ENCODE data around the gene MACROD2. TPM values are rescaled to one million over a fixed set of nuclear protein-coding genes. Genes with fewer than 3 reads are reported as not detected.
A peak's percentile ranks its signal among the peaks of the same experiment; 100 is the strongest.
"Not testable (repeated sequence)": the region's sequence is repeated elsewhere in the genome, so short reads cannot be mapped to it uniquely, and the experiment has no call there.

MACROD2 gene
- total and polyA plus RNA-seq, 8 donors = 0.78 to 31.3 (median 10.9) TPM; not detected in 1

DNA sequence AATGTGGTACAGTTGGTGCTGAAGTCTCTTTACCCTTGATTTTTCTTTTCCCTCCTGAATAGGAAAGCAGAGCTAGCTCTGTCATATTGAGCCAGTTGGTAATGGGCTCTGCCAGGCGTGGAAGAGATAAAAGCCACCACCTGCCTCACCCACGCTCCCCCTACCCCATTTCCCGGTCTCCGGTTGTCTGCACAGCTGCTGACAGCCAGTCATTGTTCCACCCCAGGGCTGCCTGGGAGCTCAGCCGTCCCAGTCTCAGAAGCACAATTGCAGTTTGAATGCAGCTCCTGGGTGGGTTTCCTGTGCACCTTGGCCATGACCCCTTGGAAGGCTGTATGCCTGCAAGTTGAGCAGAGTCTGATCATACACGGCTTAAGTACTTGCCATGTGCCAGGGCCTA, 1017.2 kb downstream of the MACROD2 start:
- no peak overlapping the region for H3K4me3 ChIP-seq
- peak in 1 of 2 donors; percentile 27 for DNase-seq
- H3K27me3 ChIP-seq = no peaks in the 10 kb centered on the region
- no peaks in the 10 kb centered on the region for H3K9me3 ChIP-seq
- no peaks in the 10 kb centered on the region for H3K36me3 ChIP-seq
- intact Hi-C loops (cut with DNase I; ENCODE audit: low total_unique reads) = no loop called here
- peaks cover 0 to 8% (median 2%) of the 10 kb centered on the region in 4 donors for H3K4me1 ChIP-seq
- no peak overlapping the region for H3K27ac ChIP-seq
- TF ChIP-seq POLR2AphosphoS5 (IDR thresholded peaks at IDR 0.05) (no peak), EP300 (IDR thresholded peaks at IDR 0.05) (no peak), POLR2A (IDR thresholded peaks at IDR 0.05) (no peak)
- TF ChIP-seq, protein P1, sequence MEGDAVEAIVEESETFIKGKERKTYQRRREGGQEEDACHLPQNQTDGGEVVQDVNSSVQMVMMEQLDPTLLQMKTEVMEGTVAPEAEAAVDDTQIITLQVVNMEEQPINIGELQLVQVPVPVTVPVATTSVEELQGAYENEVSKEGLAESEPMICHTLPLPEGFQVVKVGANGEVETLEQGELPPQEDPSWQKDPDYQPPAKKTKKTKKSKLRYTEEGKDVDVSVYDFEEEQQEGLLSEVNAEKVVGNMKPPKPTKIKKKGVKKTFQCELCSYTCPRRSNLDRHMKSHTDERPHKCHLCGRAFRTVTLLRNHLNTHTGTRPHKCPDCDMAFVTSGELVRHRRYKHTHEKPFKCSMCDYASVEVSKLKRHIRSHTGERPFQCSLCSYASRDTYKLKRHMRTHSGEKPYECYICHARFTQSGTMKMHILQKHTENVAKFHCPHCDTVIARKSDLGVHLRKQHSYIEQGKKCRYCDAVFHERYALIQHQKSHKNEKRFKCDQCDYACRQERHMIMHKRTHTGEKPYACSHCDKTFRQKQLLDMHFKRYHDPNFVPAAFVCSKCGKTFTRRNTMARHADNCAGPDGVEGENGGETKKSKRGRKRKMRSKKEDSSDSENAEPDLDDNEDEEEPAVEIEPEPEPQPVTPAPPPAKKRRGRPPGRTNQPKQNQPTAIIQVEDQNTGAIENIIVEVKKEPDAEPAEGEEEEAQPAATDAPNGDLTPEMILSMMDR (IDR thresholded peaks at IDR 0.05) = no peak
- 68 to 89% (median 78%) methylated on average over 6 of the region's 6 CpGs for WGBS, 5 donors

DNA sequence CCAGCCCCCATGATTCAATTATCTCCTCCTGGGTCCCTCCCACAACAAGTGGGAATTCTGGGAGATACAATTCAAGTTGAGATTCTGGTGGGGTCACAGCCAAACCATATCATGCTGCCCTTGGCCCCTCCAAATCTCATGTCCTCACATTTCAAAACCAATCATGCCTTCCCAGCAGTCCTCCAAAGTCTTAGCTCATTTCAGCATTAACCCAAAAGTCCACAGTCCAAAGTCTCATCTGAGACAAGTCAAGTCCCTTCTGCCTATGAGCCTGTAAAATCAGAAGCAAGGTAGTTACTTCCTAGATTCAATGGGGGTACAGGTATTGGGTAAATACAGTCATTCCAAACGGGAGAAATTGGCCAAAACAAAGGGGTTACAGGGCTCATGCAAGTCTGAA, 1021.6 kb downstream of the MACROD2 start:
- H3K4me1 ChIP-seq; H3K9me3 ChIP-seq; DNase-seq; H3K36me3 ChIP-seq; H3K27me3 ChIP-seq; H3K27ac ChIP-seq; intact Hi-C loops (cut with DNase I; ENCODE audit: low total_unique reads); H3K4me3 ChIP-seq: not testable (repeated sequence)
- 82 to 94% (median 92%) methylated on average over 1 of the region's 1 CpG for WGBS, 5 donors

DNA sequence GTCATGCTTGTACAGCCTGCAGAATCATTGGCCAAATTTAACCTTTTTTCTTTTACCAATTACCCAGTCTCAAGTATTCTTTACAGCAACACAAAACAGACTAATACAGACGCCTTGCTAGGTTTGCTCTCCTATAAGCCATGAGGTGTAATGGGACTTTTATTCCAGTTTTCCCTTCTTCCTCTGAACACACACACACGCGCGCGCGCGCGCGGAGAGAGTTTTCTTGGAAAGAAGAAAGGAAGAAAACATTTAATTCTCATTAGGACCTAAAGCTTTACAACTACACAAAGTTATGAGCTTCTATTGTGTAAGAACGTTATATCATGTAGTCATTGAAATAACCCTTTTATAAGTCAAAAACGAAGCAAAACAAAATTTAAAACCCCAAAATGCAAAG, 1023.6 kb downstream of the MACROD2 start:
- 90 to 96% (median 95%) methylated on average over 11 of the region's 11 CpGs for whole genome bisulfite sequencing, 5 donors
- DNase-seq = no peak
- H3K36me3 ChIP-seq = no peaks in the 10 kb centered on the region
- H3K9me3 ChIP-seq = no peaks in the 10 kb centered on the region
- intact Hi-C loops (cut with DNase I; ENCODE audit: low total_unique reads) = no loop called here
- no peak overlapping the region for H3K27ac ChIP-seq
- no peaks in the 10 kb centered on the region for H3K27me3 ChIP-seq
- H3K4me3 ChIP-seq = no peak overlapping the region
- no peaks in the 10 kb centered on the region for H3K4me1 ChIP-seq
- TF ChIP-seq, protein P1 (IDR thresholded peaks at IDR 0.05) = no peak
- no peak for TF ChIP-seq POLR2AphosphoS5 (IDR thresholded peaks at IDR 0.05)
- TF ChIP-seq POLR2A (IDR thresholded peaks at IDR 0.05) = no peak
- TF ChIP-seq EP300 (IDR thresholded peaks at IDR 0.05) = no peak

DNA sequence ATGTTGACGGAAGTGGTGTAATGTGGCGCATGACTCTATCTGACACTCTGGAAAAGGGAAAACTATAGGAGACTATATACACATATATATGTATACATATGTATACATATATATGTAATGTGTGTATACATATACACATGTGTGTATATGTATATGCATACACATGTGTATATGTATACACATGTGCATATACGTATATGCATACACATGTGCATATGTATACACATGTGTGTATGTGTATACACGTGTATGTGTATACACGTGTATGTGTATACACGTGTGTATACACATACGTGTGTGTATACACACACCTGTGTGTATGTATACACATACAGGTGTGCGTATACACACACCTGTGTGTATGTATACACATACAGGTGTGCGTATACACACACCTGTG, 1025.5 kb downstream of the MACROD2 start:
- WGBS, 5 donors = 79 to 94% (median 93%) methylated on average over 9 of the region's 9 CpGs
- intact Hi-C loops (cut with DNase I; ENCODE audit: low total_unique reads) = no loop called here
- DNase-seq = no peak
- Histone ChIP-seq H3K9me3 (no peaks in the 10 kb centered on the region), H3K36me3 (no peaks in the 10 kb centered on the region), H3K27ac (no peak overlapping the region), H3K4me1 (no peaks in the 10 kb centered on the region), H3K27me3 (no peaks in the 10 kb centered on the region), H3K4me3 (no peak overlapping the region)
- no peak for TF ChIP-seq EP300 (IDR thresholded peaks at IDR 0.05)
- TF ChIP-seq, protein P1 (IDR thresholded peaks at IDR 0.05) = no peak
- no peak for TF ChIP-seq POLR2AphosphoS5 (IDR thresholded peaks at IDR 0.05)
- TF ChIP-seq POLR2A (IDR thresholded peaks at IDR 0.05) = no peak

DNA sequence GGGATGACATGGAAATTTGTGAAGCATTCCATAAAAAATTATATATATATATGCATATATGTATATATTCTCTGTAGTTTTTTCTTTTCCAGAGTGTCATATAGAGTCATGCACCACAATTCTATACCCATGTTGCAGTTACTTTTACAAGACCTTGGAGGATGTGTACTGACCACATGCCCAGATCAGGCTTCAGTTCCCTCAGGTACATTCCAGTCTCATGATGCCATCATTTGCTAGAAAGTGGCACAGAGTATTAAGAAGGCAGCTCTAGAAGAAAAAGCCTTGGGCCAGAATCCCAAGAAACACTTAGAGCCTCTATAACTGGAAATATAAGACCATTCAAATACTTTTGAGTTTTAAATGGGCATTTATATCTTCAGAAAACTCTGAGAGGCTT, 1027.6 kb downstream of the MACROD2 start:
- H3K4me1 ChIP-seq = no peaks in the 10 kb centered on the region
- DNase-seq = no peak
- no peaks in the 10 kb centered on the region for H3K27me3 ChIP-seq
- no peaks in the 10 kb centered on the region for H3K9me3 ChIP-seq
- no peaks in the 10 kb centered on the region for H3K36me3 ChIP-seq
- H3K27ac ChIP-seq = no peak overlapping the region
- no peak overlapping the region for H3K4me3 ChIP-seq
- TF ChIP-seq EP300 (IDR thresholded peaks at IDR 0.05) = no peak
- TF ChIP-seq POLR2AphosphoS5 (IDR thresholded peaks at IDR 0.05) = no peak
- no peak for TF ChIP-seq POLR2A (IDR thresholded peaks at IDR 0.05)
- TF ChIP-seq, protein P1 (IDR thresholded peaks at IDR 0.05) = no peak
- intact Hi-C loops (cut with DNase I; ENCODE audit: low total_unique reads) = no loop called here
